Measurements from ENCODE around the gene TDRD9.

The TDRD9 gene

DNA sequence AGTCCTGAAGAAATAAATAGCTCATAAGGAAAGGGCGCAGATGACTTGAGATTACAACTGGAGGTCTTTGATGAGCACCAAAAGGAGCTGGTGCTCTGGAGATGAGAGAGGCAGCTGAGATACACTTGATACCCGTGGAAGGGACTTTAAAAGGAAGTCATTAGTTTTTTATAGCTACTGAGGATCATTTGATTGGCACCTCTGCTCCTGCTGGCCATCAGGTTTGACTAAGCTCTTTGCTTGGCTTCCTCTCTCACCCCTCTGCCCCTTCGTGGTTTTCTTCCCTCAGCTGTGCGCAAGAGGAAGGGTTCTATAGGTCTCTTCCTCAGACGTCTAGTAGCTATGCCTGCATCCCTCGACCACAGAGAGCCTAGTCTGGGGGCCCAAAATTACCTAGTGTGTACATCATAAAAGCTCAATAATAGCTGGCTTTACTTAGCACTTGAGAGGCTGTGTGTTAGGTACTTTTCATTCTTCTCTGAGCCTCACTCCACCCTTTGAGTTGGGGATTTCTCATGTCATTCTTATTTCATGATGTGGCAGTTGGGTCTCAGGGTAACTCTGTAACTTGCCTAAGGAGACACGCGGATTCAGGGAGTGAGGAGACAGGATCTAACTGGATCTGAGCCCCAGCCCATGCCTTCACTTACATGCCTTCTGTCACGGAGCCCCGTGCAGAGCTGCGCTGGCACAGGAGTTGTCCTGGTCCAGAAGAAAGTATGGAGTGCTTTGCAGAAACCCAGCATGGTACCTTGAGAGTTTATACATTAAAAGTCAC, 88.8 kb downstream of the TDRD9 start:
- no peak for DNase-seq (ENCODE audit: extremely low spot score, insufficient read length, low read depth)
- FAIRE-seq: no peak

DNA sequence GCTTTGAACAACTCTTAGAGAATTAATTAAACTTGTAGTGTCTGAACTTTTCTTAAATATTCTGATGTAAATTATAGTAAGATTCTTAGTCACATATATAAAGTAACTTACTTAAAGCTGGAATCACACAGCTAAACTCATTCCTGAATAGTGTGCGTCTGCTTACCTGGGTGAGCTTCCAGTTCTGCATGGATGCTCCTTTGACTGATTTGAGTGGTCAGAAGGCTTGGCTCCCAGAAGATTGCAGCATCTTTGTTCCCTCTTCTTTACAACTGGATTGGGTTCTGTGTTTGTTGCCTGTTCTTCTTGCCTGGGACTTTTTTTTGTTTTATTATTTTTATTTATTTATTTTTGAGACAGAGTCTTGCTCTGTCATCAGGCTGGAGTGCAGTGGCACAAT, 90.8 kb downstream of the TDRD9 start:
- FAIRE-seq (no peak), DNase-seq (ENCODE audit: extremely low spot score, insufficient read length, low read depth) (no peak)

DNA sequence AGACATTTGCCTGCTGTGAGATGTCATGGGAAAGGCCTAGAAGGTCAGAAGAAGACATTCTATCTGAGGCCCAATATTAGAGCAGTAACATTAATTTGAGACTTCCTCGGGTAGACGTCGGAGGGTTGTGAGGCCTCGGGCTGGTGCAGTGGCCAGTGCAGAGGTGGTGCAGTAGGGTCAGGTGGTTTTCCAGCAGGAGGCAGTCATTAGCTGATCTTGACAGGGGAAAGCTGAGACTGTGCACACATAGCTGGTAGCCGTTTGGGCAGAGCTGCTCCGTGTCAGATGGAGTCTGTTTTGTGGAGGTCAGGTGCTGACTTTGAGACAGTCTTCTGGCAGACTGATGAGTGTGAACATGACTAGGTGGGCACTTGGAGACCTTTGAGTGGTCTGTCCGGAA, 91.5 kb downstream of the TDRD9 start:
- FAIRE-seq (no peak), DNase-seq (ENCODE audit: extremely low spot score, insufficient read length, low read depth) (no peak)

GRCh38 chr14:104020471-104020870, 92.2 kb downstream of the TDRD9 start:
- no peak for FAIRE-seq
- no peak for DNase-seq (ENCODE audit: extremely low spot score, insufficient read length, low read depth)

- FAIRE-seq: no peak
- no peak for DNase-seq (ENCODE audit: extremely low spot score, insufficient read length, low read depth)
Measured at GRCh38 chr14:104023325-104024055, 95.2 kb downstream of the TDRD9 start.

GRCh38 chr14:104025534-104025933, 97.3 kb downstream of the TDRD9 start:
- no peak for FAIRE-seq
- no peak for DNase-seq (ENCODE audit: extremely low spot score, insufficient read length, low read depth)

- DNase-seq (ENCODE audit: extremely low spot score, insufficient read length, low read depth): no peak
- FAIRE-seq: no peak
Measured at GRCh38 chr14:104026024-104026423, 97.8 kb downstream of the TDRD9 start.

- DNase-seq (ENCODE audit: extremely low spot score, insufficient read length, low read depth) (no peak), FAIRE-seq (no peak)
Measured at GRCh38 chr14:104030958-104031357, 102.7 kb downstream of the TDRD9 start.

- FAIRE-seq (no peak), DNase-seq (ENCODE audit: extremely low spot score, insufficient read length, low read depth) (no peak)
Measured at GRCh38 chr14:104031384-104031783, 103.1 kb downstream of the TDRD9 start.

- FAIRE-seq: no peak
- DNase-seq (ENCODE audit: extremely low spot score, insufficient read length, low read depth): no peak
Measured at GRCh38 chr14:104034976-104035699, 106.9 kb downstream of the TDRD9 start.

DNA sequence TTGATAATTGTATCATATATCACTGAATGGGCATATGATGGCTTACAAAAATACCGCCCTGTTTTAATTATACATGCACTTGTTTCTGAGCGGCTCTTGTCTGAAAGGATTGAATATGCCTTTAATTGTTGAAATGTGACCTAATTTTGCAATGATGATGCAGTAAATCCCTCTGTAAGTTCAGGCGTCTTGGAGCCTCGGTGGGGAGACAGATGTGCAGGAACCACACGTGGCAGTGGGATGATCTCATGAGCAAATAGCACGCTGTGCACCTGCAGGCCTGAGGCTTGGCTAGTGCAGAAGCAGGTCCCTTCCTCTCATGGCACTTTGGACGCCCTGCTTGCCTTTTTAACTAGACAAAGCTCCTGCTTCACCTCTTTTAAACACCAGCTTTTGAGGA, 108.0 kb downstream of the TDRD9 start:
- FAIRE-seq (no peak), DNase-seq (ENCODE audit: extremely low spot score, insufficient read length, low read depth) (no peak)

DNA sequence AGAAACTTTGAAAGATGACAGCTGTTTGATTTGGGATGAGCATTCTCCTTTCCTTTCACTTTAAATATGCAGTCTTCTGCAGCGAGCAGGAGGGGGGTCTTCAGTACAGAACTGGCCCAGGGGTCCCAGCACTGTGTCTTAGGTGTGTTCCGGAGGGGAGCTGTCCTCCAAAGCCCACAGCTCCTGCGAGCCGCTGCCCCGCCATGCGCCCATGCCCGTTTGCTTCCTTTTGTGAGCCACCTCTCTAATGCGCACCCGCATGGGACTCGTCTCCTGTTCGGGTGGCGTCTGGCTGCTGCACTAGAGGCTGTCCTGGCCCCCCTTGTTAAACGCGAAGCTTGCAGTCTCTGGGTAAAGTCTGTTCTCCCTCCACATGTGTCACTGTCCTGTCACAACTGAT, 108.8 kb downstream of the TDRD9 start:
- no peak for FAIRE-seq
- no peak for DNase-seq (ENCODE audit: extremely low spot score, insufficient read length, low read depth)

GRCh38 chr14:104037903-104038302, 109.6 kb downstream of the TDRD9 start:
- no peak for DNase-seq (ENCODE audit: extremely low spot score, insufficient read length, low read depth)
- FAIRE-seq: no peak

GRCh38 chr14:104039214-104039613, 111.0 kb downstream of the TDRD9 start:
- DNase-seq (ENCODE audit: extremely low spot score, insufficient read length, low read depth): no peak
- FAIRE-seq: no peak

- no peak for DNase-seq (ENCODE audit: extremely low spot score, insufficient read length, low read depth)
- FAIRE-seq: no peak
Measured at GRCh38 chr14:104040539-104040938, 112.3 kb downstream of the TDRD9 start.

GRCh38 chr14:104041430-104042104, 113.3 kb downstream of the TDRD9 start:
- DNase-seq (ENCODE audit: extremely low spot score, insufficient read length, low read depth) (no peak), FAIRE-seq (no peak)

GRCh38 chr14:104044016-104044415, 115.8 kb downstream of the TDRD9 start:
- no peak for DNase-seq (ENCODE audit: extremely low spot score, insufficient read length, low read depth)
- no peak for FAIRE-seq

- DNase-seq (ENCODE audit: extremely low spot score, insufficient read length, low read depth) (no peak), FAIRE-seq (no peak)
Measured at GRCh38 chr14:104047761-104048160, 119.5 kb downstream of the TDRD9 start.

- DNase-seq (ENCODE audit: extremely low spot score, insufficient read length, low read depth) (no peak), FAIRE-seq (no peak)
Measured at GRCh38 chr14:104048758-104049507, 120.7 kb downstream of the TDRD9 start.

All from GM18507 (cell line).